Measurements from ENCODE around the gene BRD7. TPM values are rescaled to one million over a fixed set of nuclear protein-coding genes. Genes with fewer than 3 reads are reported as not detected.

Gene BRD7
- total RNA-seq, 1 donor from 2014 or later, result 98.8 TPM

- no peaks in the 10 kb centered on the region for H3K9me3 Mint-ChIP-seq
- DNase-seq, result no peak
- H3K27me3 Mint-ChIP-seq, result no peaks in the 10 kb centered on the region
- intact Hi-C loops (cut with micrococcal nuclease), result no loop called here
- peaks cover 76% of the 10 kb centered on the region for H3K36me3 Mint-ChIP-seq (ENCODE audit: low read depth)
- H3K4me3 Mint-ChIP-seq, result no peak overlapping the region
- peak overlapping the region; percentile 51 for H3K27ac Mint-ChIP-seq
- H3K4me1 Mint-ChIP-seq, result peaks cover 24% of the 10 kb centered on the region
Measured at GRCh38 chr16:50316102-50316847, 52.5 kb downstream of the BRD7 start.

GRCh38 chr16:50315346-50315997, 53.3 kb downstream of the BRD7 start:
- DNase-seq, result no peak
- Mint-ChIP-seq H3K27me3 (no peaks in the 10 kb centered on the region), H3K36me3 (ENCODE audit: low read depth) (peaks cover 70% of the 10 kb centered on the region), H3K9me3 (no peaks in the 10 kb centered on the region), H3K27ac (peak overlapping the region; percentile 55), H3K4me1 (peaks cover 22% of the 10 kb centered on the region), H3K4me3 (no peak overlapping the region)
- intact Hi-C loops (cut with micrococcal nuclease), result no loop called here

- Mint-ChIP-seq H3K27me3 (no peaks in the 10 kb centered on the region), H3K4me3 (no peak overlapping the region), H3K9me3 (no peaks in the 10 kb centered on the region), H3K27ac (peak overlapping the region; percentile 55), H3K36me3 (ENCODE audit: low read depth) (peaks cover 72% of the 10 kb centered on the region), H3K4me1 (peaks cover 22% of the 10 kb centered on the region)
- no peak for DNase-seq
- intact Hi-C loops (cut with micrococcal nuclease), result loop anchor here (5.0 kb wide), 1 partner anchor 37 kb away; no protein-coding TSS in a partner anchor
Measured at GRCh38 chr16:50314665-50315064, 54.1 kb downstream of the BRD7 start.

GRCh38 chr16:50313596-50314478, 55.0 kb downstream of the BRD7 start:
- peaks cover 69% of the 10 kb centered on the region for H3K36me3 Mint-ChIP-seq (ENCODE audit: low read depth)
- intact Hi-C loops (cut with micrococcal nuclease), result loop anchor here (5.0 kb wide), 1 partner anchor 37 kb away; no protein-coding TSS in a partner anchor

GRCh38 chr16:50311891-50312501, 56.8 kb downstream of the BRD7 start:
- DNase-seq, result no peak
- no peaks in the 10 kb centered on the region for H3K9me3 Mint-ChIP-seq
- intact Hi-C loops (cut with micrococcal nuclease), result loop anchor here (5.0 kb wide), 1 partner anchor 35 kb away; no protein-coding TSS in a partner anchor
- no peak overlapping the region for H3K27ac Mint-ChIP-seq
- H3K27me3 Mint-ChIP-seq, result no peaks in the 10 kb centered on the region
- H3K4me3 Mint-ChIP-seq, result no peak overlapping the region
- peaks cover 22% of the 10 kb centered on the region for H3K4me1 Mint-ChIP-seq
- H3K36me3 Mint-ChIP-seq (ENCODE audit: low read depth), result peaks cover 62% of the 10 kb centered on the region

More at GRCh38 chr16:50313596-50314478, 55.0 kb downstream of the BRD7 start:
- DNase-seq, result peak; percentile 87
- no peaks in the 10 kb centered on the region for H3K9me3 Mint-ChIP-seq
- H3K27me3 Mint-ChIP-seq, result no peaks in the 10 kb centered on the region
- peak overlapping the region; percentile 92 for H3K27ac Mint-ChIP-seq
- H3K4me3 Mint-ChIP-seq, result peak overlapping the region; percentile 66
- peaks cover 22% of the 10 kb centered on the region for H3K4me1 Mint-ChIP-seq

GRCh38 chr16:50311134-50311528, 57.7 kb downstream of the BRD7 start:
- H3K4me3 Mint-ChIP-seq, result no peak overlapping the region
- H3K27ac Mint-ChIP-seq, result no peak overlapping the region
- no peaks in the 10 kb centered on the region for H3K27me3 Mint-ChIP-seq
- H3K9me3 Mint-ChIP-seq, result no peaks in the 10 kb centered on the region
- intact Hi-C loops (cut with micrococcal nuclease), result loop anchor here (5.0 kb wide), 1 partner anchor 34 kb away; no protein-coding TSS in a partner anchor
- H3K4me1 Mint-ChIP-seq, result peaks cover 22% of the 10 kb centered on the region
- peaks cover 58% of the 10 kb centered on the region for H3K36me3 Mint-ChIP-seq (ENCODE audit: low read depth)
- DNase-seq, result no peak

GRCh38 chr16:50310308-50311133, 58.3 kb downstream of the BRD7 start:
- H3K36me3 Mint-ChIP-seq (ENCODE audit: low read depth), result peaks cover 54% of the 10 kb centered on the region
- H3K27ac Mint-ChIP-seq, result peak overlapping the region; percentile 58
- H3K4me1 Mint-ChIP-seq, result peaks cover 22% of the 10 kb centered on the region
- H3K4me3 Mint-ChIP-seq, result no peak overlapping the region
- H3K9me3 Mint-ChIP-seq, result no peaks in the 10 kb centered on the region
- no peaks in the 10 kb centered on the region for H3K27me3 Mint-ChIP-seq
- intact Hi-C loops (cut with micrococcal nuclease), result loop anchor here (5.0 kb wide), 1 partner anchor 33 kb away; no protein-coding TSS in a partner anchor
- no peak for DNase-seq

- Mint-ChIP-seq H3K27ac (peak overlapping the region; percentile 58), H3K27me3 (no peaks in the 10 kb centered on the region), H3K9me3 (no peaks in the 10 kb centered on the region), H3K36me3 (ENCODE audit: low read depth) (peaks cover 46% of the 10 kb centered on the region), H3K4me1 (peaks cover 21% of the 10 kb centered on the region), H3K4me3 (no peak overlapping the region)
- intact Hi-C loops (cut with micrococcal nuclease), result loop anchor here (5.0 kb wide), 1 partner anchor 32 kb away; no protein-coding TSS in a partner anchor
- DNase-seq, result no peak
Measured at GRCh38 chr16:50309527-50310307, 59.1 kb downstream of the BRD7 start.

- peaks cover 42% of the 10 kb centered on the region for H3K36me3 Mint-ChIP-seq (ENCODE audit: low read depth)
- intact Hi-C loops (cut with micrococcal nuclease), result no loop called here
- H3K27me3 Mint-ChIP-seq, result no peaks in the 10 kb centered on the region
- H3K4me1 Mint-ChIP-seq, result peaks cover 17% of the 10 kb centered on the region
- H3K27ac Mint-ChIP-seq, result no peak overlapping the region
- H3K9me3 Mint-ChIP-seq, result no peaks in the 10 kb centered on the region
- no peak overlapping the region for H3K4me3 Mint-ChIP-seq
- no peak for DNase-seq
Measured at GRCh38 chr16:50309156-50309526, 59.6 kb downstream of the BRD7 start.

- Mint-ChIP-seq H3K27me3 (no peaks in the 10 kb centered on the region), H3K4me1 (peaks cover 11% of the 10 kb centered on the region), H3K27ac (no peak overlapping the region), H3K9me3 (no peaks in the 10 kb centered on the region), H3K4me3 (no peak overlapping the region), H3K36me3 (ENCODE audit: low read depth) (peaks cover 38% of the 10 kb centered on the region)
- intact Hi-C loops (cut with micrococcal nuclease), result no loop called here
- no peak for DNase-seq
Measured at GRCh38 chr16:50308237-50308965, 60.4 kb downstream of the BRD7 start.

- Mint-ChIP-seq H3K36me3 (ENCODE audit: low read depth) (peaks cover 33% of the 10 kb centered on the region), H3K27ac (no peak overlapping the region), H3K4me1 (peaks cover 2% of the 10 kb centered on the region), H3K9me3 (no peaks in the 10 kb centered on the region), H3K4me3 (no peak overlapping the region), H3K27me3 (no peaks in the 10 kb centered on the region)
- DNase-seq, result no peak
- intact Hi-C loops (cut with micrococcal nuclease), result no loop called here
Measured at GRCh38 chr16:50306287-50306686, 62.5 kb downstream of the BRD7 start.
